Stimulated activated CD4-positive, alpha-beta T cell treated with anti-CD3 and anti-CD28 coated beads, Interleukin-2, amount 100 ng/mL, for 48 hours (primary cell): ENCODE results near the gene PLEKHB2.
"Not testable (repeated sequence)": the region's sequence is repeated elsewhere in the genome, so short reads cannot be mapped to it uniquely, and the experiment has no call there.

Source experiments
- DNase-seq, 2 donors: peaks; one replicate each; pipeline ENCODE4 v3.0.0-alpha.2; 2020

Gene PLEKHB2

GRCh38 chr2:131093696-131094462 lies 11.3 kb upstream of the PLEKHB2 start:
- DNase-seq = peak in 1 of 2 donors; percentile 15

GRCh38 chr2:131094463-131095281 lies 10.5 kb upstream of the PLEKHB2 start:
- no peak for DNase-seq

- DNase-seq = no peak
Observed at GRCh38 chr2:131103165-131103564, 2.0 kb upstream of the PLEKHB2 start.

GRCh38 chr2:131104487-131105155 lies 515 bp upstream of the PLEKHB2 start:
- DNase-seq = peak; percentile 24 to 32

DNA sequence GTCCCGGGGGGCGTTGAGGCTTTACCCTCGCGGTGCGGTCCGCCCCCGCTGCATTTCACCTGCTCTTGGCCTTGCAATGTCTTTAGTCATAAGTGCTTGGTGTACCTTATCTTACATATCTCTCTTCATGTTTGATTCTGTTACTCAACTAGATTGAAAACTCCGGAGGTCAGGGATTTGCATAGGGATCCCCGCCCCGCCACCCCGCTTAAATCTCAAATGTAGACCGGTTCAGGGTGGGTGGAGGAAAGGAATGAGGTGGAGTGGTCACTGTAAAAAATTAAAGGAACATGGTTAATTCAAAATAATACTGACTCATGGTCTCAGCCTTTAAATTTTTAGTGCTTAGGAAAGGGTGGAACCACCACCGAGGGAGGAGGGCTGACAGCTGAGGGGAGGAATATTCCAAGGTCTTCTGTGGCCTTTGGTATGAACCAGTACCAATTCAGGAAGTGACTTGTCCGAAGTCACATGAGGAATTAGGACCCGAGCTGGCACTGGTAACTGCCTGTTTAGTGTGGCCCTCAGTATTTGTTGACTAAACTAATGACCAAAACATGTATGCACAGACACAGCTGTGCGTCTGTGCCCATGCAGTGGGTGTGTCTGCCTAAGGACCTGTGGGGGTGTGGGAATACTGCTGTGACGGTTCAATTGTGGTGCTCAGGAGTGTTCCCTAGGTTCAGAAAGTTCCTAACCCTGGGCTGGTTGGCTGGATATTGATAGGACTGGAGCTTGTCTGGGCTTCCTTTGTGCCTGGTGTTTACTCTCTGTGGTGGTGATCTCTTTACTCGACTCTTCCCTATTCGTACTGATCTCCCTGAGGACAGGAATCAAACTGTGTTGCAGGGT lies 1.0 kb downstream of the PLEKHB2 start:
- peak; percentile 27 to 28 for DNase-seq

- DNase-seq = no peak
Observed at GRCh38 chr2:131112529-131112928, 7.4 kb downstream of the PLEKHB2 start.

DNA sequence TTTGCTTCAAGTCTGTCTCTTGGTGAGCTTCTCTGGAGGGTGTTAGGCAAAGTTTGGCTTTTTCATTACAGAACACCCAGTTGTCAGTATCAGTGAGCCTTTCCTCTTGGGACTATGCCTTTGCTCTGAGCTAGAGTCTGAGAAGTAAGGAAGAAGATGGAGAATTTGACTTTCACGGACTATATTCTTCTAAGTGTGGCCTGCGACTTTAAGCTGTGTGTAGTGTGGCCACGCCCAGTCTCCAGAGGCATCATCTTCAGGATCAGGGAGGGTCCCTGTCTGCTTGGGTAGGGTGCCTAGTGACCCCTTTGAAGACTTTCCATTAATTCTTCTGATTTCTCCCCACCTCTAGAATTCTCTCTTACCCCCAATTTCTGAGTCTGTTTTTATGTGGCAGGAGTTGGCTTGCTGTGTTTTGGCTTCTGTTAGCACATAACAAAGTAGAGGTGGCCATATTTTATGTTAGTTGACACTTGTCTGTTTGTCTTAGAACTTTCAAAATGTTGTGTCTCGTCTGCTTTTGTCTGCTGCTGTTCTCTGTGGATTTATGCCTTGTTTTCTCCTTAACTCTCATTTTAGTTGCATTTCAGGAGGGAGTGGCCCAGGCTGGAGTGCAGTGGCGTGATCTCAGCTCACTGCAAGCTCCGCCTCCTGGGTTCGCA lies 8.6 kb downstream of the PLEKHB2 start:
- DNase-seq = no peak

DNA sequence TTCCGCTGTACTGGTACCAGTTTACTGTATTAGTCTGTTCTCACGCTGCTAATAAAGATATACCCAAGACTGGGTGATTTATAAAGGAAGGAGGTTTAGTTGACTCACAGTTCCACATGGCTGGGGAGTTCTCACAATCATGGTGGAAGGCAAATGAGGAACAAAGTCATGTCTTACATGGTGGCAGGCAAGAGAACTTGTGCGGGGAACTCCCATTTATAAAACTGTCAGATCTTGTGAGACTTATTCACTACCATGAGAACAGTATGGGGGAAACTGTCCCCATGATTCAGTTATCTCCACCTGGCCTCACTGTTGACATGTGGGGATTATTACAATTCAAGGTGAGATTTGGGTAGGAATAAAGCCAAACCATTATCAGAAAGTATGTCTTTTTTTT lies 9.8 kb downstream of the PLEKHB2 start:
- not testable (repeated sequence) for DNase-seq

DNA sequence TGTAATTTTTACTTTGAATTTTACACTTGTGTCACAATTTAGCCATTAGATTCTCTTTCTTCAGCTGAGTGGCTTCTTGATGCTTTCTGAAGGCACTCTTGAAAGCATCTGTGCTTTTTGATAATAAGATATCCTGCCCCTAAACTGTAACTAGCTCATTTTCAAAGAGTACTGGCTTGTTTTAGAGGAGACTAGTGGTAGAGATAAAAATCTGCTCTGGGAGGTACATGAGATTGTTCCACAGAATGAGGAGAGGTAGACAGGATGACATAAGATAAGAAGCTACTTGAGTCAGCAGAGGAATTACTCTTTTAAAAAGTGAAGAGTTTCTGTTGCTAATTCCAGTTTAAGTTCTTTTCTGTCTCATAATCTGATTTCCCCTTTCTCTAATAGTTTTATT lies 10.6 kb downstream of the PLEKHB2 start:
- DNase-seq = no peak

- no peak for DNase-seq
Observed at GRCh38 chr2:131120815-131121317, 15.7 kb downstream of the PLEKHB2 start.

- no peak for DNase-seq
Observed at GRCh38 chr2:131121464-131121863, 16.3 kb downstream of the PLEKHB2 start.

DNA sequence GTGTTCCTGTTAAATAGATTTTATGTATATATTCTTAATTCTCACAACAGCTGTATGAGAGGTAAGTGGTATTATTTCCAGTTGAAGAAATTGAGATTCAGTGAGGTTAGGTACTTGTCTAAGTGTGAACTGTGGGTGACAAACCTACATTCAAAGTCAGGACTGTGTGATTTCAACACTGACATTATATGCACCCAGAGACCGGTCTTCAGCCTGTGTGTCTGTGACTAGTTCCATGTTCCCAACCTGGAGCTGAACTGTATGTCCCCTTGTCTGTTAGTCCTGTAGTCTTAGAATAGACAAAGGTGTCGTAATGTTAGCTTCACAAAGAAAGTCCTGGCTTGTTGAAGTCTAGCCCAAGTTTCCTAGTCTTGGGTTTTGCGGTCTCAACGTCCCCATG lies 17.4 kb downstream of the PLEKHB2 start:
- no peak for DNase-seq

DNA sequence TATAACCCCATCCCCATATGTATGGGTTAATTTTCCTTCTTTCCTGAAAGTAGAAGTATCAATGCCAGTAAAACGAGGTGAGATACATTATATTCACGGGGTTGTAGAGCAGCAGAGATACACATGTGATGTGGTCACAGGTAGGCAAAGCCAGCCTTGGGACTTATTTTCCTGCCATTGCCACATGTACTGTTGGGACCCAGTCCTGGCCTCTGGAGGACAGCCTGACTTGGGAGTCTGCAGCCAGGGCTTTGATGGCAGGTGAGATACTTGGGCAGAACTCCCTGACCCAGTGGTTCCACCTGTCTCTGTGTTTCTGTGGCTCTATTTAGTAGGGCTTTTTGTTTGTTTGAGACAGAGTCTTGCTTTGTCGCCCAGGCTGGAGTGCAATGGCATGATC lies 18.1 kb downstream of the PLEKHB2 start:
- DNase-seq = no peak

- DNase-seq = no peak
Observed at GRCh38 chr2:131125195-131125757, 20.1 kb downstream of the PLEKHB2 start.

DNA sequence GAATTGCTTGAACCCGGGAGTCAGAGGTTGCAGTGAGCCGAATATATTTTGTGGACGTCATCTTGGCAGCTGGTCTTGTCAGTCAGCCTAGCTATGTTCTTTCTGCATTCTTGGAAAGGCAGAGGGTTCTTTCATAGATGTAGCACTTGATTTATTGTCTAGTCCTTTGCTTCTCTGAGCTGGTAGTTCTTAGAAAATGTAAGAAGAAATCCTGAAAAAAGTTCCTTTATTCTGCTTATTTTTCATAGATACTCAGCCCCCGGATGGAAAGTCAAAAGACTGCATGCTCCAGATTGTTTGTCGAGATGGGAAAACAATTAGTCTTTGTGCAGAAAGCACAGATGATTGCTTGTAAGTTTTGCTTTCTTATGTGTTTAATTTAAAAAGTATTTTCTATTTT lies 21.3 kb downstream of the PLEKHB2 start:
- DNase-seq = no peak

DNA sequence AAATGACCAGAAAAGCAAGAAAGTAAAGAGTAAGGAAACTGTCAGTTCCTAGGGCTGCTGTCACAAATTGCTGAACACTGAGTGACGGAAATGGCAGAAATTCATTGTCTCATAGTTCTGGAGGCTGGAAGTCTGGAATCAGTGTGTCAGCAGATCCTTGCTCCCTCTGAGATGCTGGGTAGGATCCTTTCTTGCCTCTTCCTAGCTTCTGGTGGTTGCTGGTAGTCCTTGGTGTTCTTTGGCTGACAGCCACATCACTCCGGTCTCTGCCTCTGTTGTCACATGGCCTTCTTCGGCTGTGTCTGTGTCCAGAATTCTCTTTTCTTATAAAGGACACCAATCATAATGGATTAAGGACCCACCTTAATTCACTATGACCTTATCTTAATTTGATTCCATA lies 21.9 kb downstream of the PLEKHB2 start:
- DNase-seq = no peak

DNA sequence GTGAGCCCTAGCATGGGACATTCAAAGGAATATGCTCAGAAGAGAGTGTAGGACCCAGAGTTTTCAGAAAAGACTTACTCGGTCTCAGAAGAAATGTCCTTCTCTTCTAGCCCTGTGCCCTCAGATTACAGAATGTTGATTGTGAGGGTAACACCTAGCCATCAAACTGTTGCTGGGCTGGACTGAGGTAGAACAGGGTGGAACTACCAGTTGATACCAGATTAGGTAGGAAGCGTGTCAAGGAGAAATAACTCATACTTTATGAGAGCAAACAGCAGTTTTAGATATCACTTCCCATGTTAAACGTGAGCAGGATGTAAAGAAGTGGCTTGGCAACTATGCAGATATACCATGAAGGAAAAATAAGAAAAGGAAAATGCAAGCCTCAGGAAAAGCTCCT lies 22.8 kb downstream of the PLEKHB2 start:
- no peak for DNase-seq

GRCh38 chr2:131130298-131130596 lies 25.1 kb downstream of the PLEKHB2 start:
- DNase-seq = no peak

DNA sequence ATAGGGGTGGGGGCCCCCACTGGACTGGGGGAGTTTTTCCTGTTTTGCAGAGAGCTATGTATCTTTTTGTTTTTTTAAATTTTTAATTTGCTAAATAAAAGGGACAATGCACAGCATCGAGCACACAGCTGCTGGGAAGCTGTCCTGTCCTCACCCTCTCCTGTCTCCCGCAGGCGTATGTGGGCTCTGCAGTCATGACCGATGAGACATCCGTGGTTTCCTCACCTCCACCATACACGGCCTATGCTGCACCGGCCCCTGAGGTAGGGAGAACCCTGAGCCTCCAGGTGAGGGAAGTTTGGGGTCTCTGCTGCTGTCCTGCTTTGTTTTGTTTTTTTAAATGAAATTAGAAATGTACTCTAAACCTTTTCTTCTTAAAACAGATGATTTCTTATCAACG lies 27.6 kb downstream of the PLEKHB2 start:
- DNase-seq = no peak

- DNase-seq = no peak
Observed at GRCh38 chr2:131140581-131140980, 35.4 kb downstream of the PLEKHB2 start.

DNA sequence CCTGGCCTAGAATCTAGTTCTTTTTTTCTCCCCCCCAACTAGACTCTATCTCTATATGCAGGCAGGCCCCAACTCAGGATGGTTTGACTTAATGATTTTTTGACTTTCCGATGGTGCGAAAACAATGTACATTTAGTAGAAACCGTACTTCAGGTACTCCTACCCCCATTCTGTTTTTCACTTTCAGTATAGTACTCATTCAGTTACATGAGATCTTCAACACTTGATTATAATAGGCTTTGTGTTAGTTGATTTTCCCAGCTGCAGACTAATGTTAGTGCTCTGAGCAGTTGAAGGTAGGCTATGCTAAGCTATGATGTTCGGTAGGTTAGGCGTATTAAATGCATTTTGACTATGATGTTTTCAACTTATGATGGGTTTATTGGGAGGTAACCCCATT lies 37.7 kb downstream of the PLEKHB2 start:
- no peak for DNase-seq

DNA sequence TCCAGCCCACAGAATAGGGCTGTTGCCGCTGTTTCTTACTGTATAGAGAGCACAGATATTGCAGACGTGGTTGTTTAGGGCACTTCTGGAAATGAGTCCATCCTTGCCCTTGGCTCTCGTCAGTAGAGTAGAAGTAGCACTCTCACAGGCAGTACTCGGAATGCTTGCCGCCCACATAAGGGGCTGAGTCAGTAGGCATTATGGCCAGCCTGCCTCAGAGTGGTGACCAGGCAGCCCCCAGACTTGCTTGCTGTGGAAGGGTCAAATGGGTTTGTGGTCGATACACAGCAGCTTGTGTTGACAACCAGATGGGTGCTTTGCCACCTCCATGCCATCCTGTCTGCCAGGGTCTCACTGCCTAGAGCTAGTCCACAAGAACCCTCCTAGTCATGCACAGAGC lies 38.7 kb downstream of the PLEKHB2 start:
- DNase-seq = no peak
